K562 (cell line): ENCODE measurements around the gene PSD4. TPM values are rescaled to one million over a fixed set of nuclear protein-coding genes. Genes with fewer than 3 reads are reported as not detected.

Source experiments
- CBFB ChIP-seq: sonication (generic); formaldehyde crosslinking; IDR thresholded peaks from 2 replicates; pipeline ENCODE4 v1.4.0; 2020; ENCODE audit warnings: mild to moderate bottlenecking, missing genetic modification reagents
- FOXK2 ChIP-seq, 2 experiments: fragments of 450-650 bp; IDR thresholded peaks in 1 of 2; conservative IDR thresholded peaks in 1 of 2; 2 replicates each; pipeline ENCODE4 v1.6.1; 2016; ENCODE audit warnings: low read depth in 2 of 2, mild to moderate bottlenecking in 1 of 2
- GABPB1 ChIP-seq: sonication (generic); formaldehyde crosslinking; IDR thresholded peaks from 2 replicates; pipeline ENCODE4 v1.8.0; 2022; ENCODE audit warnings: mild to moderate bottlenecking, missing genetic modification reagents
- OTX1 ChIP-seq: fragments of 450-650 bp; formaldehyde crosslinking; IDR thresholded peaks from 2 replicates; pipeline ENCODE4 v1.4.0; 2022; ENCODE audit warnings: mild to moderate bottlenecking
- polyA plus RNA-seq, 8 experiments: library from polyadenylated mRNA; depleted of rRNA in 4 of 8; stranded (reverse) in 5 of 8; unstranded in 3 of 8; fragments of >200 nt; fragmentation: Nextera tagmentation in 2 of 8; fragmentation: Illumina TruSeq in 1 of 8; extraction: Ambion mirVana in 2 of 8; extraction: Trizol in 1 of 8; gene quantifications; 2 replicates each; pipeline versions ENCODE4 v1.2.1 to v1.2.3, GENCODE V29; 2011 to 2014; ENCODE audit warnings: inconsistent platforms in 1 of 8, missing spikeins in 1 of 8
- total RNA-seq, 7 experiments: library from RNA; depleted of rRNA in 6 of 7; stranded (reverse); fragments of >200 nt in 6 of 7; fragmentation: Illumina TruSeq in 2 of 7; extraction: Trizol in 2 of 7; gene quantifications; 2 replicates each; pipeline versions ENCODE4 v1.2.1 to v1.2.3, GENCODE V29; 2011 to 2021; ENCODE audit warnings: low replicate concordance in 1 of 7
- TF ChIP-seq, protein P1 (sequence below): fragments of 450-650 bp; IDR thresholded peaks from 2 replicates; pipeline ENCODE4 v1.6.1; 2016; ENCODE audit warnings: mild to moderate bottlenecking, moderate library complexity
- TF ChIP-seq, protein P2 (sequence below), 3 experiments: fragments of 200-800 bp in 1 of 3; fragments of 250-450 bp in 1 of 3; fragments of 450-650 bp in 1 of 3; sonication (Bioruptor Pico) in 1 of 3; sonication (Bioruptor generic) in 1 of 3; formaldehyde crosslinking in 1 of 3; IDR thresholded peaks; 2 replicates each; pipeline versions ENCODE4 v1.6.1 to v1.8.0; 2016 to 2022; ENCODE audit warnings: mild to moderate bottlenecking in 2 of 3, missing genetic modification characterization in 2 of 3, missing compliant biosample characterization in 1 of 3, moderate library complexity in 1 of 3
- TF ChIP-seq, protein P3 (sequence below): fragments of 450-650 bp; formaldehyde crosslinking; conservative IDR thresholded peaks from 2 replicates; pipeline ENCODE4 v1.4.0; 2022; ENCODE audit warnings: mild to moderate bottlenecking, missing genetic modification characterization

The PSD4 gene
- total and polyA plus RNA-seq, 9 of the 15 experiments (the other 6 are each of a cell fraction or from before 2014, with no cell fraction given): 0.46 to 54.0 (median 20.8) TPM

- TF ChIP-seq, protein P1, sequence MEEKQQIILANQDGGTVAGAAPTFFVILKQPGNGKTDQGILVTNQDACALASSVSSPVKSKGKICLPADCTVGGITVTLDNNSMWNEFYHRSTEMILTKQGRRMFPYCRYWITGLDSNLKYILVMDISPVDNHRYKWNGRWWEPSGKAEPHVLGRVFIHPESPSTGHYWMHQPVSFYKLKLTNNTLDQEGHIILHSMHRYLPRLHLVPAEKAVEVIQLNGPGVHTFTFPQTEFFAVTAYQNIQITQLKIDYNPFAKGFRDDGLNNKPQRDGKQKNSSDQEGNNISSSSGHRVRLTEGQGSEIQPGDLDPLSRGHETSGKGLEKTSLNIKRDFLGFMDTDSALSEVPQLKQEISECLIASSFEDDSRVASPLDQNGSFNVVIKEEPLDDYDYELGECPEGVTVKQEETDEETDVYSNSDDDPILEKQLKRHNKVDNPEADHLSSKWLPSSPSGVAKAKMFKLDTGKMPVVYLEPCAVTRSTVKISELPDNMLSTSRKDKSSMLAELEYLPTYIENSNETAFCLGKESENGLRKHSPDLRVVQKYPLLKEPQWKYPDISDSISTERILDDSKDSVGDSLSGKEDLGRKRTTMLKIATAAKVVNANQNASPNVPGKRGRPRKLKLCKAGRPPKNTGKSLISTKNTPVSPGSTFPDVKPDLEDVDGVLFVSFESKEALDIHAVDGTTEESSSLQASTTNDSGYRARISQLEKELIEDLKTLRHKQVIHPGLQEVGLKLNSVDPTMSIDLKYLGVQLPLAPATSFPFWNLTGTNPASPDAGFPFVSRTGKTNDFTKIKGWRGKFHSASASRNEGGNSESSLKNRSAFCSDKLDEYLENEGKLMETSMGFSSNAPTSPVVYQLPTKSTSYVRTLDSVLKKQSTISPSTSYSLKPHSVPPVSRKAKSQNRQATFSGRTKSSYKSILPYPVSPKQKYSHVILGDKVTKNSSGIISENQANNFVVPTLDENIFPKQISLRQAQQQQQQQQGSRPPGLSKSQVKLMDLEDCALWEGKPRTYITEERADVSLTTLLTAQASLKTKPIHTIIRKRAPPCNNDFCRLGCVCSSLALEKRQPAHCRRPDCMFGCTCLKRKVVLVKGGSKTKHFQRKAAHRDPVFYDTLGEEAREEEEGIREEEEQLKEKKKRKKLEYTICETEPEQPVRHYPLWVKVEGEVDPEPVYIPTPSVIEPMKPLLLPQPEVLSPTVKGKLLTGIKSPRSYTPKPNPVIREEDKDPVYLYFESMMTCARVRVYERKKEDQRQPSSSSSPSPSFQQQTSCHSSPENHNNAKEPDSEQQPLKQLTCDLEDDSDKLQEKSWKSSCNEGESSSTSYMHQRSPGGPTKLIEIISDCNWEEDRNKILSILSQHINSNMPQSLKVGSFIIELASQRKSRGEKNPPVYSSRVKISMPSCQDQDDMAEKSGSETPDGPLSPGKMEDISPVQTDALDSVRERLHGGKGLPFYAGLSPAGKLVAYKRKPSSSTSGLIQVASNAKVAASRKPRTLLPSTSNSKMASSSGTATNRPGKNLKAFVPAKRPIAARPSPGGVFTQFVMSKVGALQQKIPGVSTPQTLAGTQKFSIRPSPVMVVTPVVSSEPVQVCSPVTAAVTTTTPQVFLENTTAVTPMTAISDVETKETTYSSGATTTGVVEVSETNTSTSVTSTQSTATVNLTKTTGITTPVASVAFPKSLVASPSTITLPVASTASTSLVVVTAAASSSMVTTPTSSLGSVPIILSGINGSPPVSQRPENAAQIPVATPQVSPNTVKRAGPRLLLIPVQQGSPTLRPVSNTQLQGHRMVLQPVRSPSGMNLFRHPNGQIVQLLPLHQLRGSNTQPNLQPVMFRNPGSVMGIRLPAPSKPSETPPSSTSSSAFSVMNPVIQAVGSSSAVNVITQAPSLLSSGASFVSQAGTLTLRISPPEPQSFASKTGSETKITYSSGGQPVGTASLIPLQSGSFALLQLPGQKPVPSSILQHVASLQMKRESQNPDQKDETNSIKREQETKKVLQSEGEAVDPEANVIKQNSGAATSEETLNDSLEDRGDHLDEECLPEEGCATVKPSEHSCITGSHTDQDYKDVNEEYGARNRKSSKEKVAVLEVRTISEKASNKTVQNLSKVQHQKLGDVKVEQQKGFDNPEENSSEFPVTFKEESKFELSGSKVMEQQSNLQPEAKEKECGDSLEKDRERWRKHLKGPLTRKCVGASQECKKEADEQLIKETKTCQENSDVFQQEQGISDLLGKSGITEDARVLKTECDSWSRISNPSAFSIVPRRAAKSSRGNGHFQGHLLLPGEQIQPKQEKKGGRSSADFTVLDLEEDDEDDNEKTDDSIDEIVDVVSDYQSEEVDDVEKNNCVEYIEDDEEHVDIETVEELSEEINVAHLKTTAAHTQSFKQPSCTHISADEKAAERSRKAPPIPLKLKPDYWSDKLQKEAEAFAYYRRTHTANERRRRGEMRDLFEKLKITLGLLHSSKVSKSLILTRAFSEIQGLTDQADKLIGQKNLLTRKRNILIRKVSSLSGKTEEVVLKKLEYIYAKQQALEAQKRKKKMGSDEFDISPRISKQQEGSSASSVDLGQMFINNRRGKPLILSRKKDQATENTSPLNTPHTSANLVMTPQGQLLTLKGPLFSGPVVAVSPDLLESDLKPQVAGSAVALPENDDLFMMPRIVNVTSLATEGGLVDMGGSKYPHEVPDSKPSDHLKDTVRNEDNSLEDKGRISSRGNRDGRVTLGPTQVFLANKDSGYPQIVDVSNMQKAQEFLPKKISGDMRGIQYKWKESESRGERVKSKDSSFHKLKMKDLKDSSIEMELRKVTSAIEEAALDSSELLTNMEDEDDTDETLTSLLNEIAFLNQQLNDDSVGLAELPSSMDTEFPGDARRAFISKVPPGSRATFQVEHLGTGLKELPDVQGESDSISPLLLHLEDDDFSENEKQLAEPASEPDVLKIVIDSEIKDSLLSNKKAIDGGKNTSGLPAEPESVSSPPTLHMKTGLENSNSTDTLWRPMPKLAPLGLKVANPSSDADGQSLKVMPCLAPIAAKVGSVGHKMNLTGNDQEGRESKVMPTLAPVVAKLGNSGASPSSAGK: peak; percentile 67; the same call in 1 of the 2 replicates
- TF ChIP-seq GABPB1 (CRISPR knock-in tag): peak; percentile 80
- TF ChIP-seq OTX1 (CRISPR knock-in tag): peak; percentile 10; the same call in 1 of the 2 replicates
- TF ChIP-seq, protein P2, sequence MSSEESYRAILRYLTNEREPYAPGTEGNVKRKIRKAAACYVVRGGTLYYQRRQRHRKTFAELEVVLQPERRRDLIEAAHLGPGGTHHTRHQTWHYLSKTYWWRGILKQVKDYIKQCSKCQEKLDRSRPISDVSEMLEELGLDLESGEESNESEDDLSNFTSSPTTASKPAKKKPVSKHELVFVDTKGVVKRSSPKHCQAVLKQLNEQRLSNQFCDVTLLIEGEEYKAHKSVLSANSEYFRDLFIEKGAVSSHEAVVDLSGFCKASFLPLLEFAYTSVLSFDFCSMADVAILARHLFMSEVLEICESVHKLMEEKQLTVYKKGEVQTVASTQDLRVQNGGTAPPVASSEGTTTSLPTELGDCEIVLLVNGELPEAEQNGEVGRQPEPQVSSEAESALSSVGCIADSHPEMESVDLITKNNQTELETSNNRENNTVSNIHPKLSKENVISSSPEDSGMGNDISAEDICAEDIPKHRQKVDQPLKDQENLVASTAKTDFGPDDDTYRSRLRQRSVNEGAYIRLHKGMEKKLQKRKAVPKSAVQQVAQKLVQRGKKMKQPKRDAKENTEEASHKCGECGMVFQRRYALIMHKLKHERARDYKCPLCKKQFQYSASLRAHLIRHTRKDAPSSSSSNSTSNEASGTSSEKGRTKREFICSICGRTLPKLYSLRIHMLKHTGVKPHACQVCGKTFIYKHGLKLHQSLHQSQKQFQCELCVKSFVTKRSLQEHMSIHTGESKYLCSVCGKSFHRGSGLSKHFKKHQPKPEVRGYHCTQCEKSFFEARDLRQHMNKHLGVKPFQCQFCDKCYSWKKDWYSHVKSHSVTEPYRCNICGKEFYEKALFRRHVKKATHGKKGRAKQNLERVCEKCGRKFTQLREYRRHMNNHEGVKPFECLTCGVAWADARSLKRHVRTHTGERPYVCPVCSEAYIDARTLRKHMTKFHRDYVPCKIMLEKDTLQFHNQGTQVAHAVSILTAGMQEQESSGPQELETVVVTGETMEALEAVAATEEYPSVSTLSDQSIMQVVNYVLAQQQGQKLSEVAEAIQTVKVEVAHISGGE (CRISPR knock-in tag; IDR thresholded peaks at IDR 0.05): peak in 2 of 3 experiments; percentile 46 to 91; a peak in 2 of 6 replicates
- TF ChIP-seq CBFB: peak; percentile 37; the same call in 1 of the 2 replicates
- TF ChIP-seq, protein P3, sequence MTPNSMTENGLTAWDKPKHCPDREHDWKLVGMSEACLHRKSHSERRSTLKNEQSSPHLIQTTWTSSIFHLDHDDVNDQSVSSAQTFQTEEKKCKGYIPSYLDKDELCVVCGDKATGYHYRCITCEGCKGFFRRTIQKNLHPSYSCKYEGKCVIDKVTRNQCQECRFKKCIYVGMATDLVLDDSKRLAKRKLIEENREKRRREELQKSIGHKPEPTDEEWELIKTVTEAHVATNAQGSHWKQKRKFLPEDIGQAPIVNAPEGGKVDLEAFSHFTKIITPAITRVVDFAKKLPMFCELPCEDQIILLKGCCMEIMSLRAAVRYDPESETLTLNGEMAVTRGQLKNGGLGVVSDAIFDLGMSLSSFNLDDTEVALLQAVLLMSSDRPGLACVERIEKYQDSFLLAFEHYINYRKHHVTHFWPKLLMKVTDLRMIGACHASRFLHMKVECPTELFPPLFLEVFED (CRISPR knock-in tag): peak; percentile 39; the same call in 1 of the 2 replicates
- TF ChIP-seq FOXK2 (conservative IDR thresholded peaks at IDR 0.05 in 1 of 2, IDR thresholded peaks at IDR 0.05 in 1 of 2; ENCODE audit: low read depth in 2 of 2): peak; percentile 76 to 80
Measured at GRCh38 chr2:113173542-113174375, at the start of gene PSD4 (continued).
